ENCODE measurements around the gene MSI2.

The MSI2 gene

GRCh38 chr17:57720386-57721035 is 464.2 kb downstream of the MSI2 start:
- no peak for DNase-seq (ENCODE audit: low spot score)
- POLR2A ChIA-PET (ENCODE audit: low non-redundant PET): no interaction called here
- no peak for TF ChIP-seq CTCF (conservative IDR thresholded peaks at IDR 0.05; ENCODE audit: low read depth)
- H3K27ac ChIP-seq: no peak overlapping the region
- CTCF ChIA-PET: no interaction called here

- DNase-seq (ENCODE audit: low spot score): no peak
- no peak overlapping the region for H3K27ac ChIP-seq
- POLR2A ChIA-PET (ENCODE audit: low non-redundant PET): no interaction called here
- TF ChIP-seq CTCF (conservative IDR thresholded peaks at IDR 0.05; ENCODE audit: low read depth): no peak
- CTCF ChIA-PET: no interaction called here
Measured at GRCh38 chr17:57721967-57722703, 465.8 kb downstream of the MSI2 start.

- POLR2A ChIA-PET (ENCODE audit: low non-redundant PET): no interaction called here
Measured at GRCh38 chr17:57722704-57723043, 466.4 kb downstream of the MSI2 start.

DNA sequence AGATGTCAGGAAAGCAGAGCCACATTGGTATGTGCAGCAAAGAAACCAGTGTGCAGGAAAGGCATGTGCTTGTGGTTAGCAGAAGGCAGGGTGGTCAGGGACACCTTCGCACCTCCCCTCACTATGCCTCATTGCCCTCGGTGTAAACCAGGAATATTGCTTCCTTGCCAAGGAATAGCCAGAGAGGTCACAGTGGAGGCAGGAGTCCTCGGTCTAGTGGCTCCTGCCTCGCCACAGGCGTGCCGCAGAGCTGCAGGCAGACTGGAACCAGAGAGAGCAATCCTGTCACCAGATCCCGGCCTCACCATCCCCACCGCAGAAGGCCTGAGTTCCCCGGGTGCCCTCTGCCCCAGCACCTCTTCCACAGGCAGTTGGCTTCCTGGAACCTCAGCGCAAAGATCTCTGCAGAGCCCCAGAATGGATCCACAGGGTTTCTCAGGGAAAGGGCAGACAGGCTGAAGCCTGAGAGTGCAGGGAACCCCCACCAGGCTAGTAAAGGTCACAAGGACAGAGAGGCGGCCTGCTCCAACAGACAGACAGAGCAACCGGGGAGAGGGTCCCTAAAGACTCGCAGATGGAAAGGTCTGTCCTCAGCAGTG is 467.2 kb downstream of the MSI2 start:
- no peak for TF ChIP-seq CTCF (conservative IDR thresholded peaks at IDR 0.05; ENCODE audit: low read depth)
- ChIA-PET POLR2A (ENCODE audit: low non-redundant PET) (no interaction called here), CTCF (no interaction called here)
- no peak overlapping the region for H3K27ac ChIP-seq
- DNase-seq (ENCODE audit: low spot score): no peak

More at GRCh38 chr17:57722704-57723043, 466.4 kb downstream of the MSI2 start:
- H3K27ac ChIP-seq: no peak overlapping the region
- CTCF ChIA-PET: no interaction called here
- TF ChIP-seq CTCF (conservative IDR thresholded peaks at IDR 0.05; ENCODE audit: low read depth): no peak
- no peak for DNase-seq (ENCODE audit: low spot score)

DNA sequence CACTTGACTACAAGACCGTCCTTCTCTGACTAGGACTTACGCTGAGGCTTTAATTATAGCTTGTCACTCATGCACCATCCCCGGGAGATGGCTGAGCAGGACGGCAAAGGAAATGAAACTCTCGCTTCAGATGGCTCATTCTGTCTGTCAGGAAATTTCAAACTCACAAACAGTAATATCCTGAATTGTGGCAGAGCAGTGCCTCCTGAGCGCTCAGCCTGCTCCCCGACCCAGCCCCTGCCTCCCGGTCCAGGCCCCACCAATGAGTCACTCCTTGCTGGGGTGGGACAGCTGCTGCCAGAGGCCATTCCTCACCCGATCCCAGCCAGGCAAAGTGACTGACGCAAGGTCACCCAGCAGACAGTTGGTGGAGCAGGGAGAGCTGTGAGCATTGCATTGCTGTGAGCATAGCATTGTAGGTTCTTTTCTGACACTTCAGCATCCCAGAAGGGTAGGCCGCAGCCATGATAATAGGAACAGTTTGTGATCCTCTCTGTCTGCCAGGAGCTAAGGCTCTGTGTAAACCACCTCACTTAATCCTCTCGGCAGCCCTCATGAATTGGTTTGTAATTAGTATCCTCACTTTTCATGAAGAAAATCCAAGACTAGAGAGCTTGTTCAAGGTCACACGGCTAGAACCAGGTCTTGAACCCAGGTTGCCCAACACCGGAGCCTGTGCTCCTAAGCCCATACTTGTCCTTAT is 467.9 kb downstream of the MSI2 start:
- no peak for DNase-seq (ENCODE audit: low spot score)
- TF ChIP-seq CTCF (conservative IDR thresholded peaks at IDR 0.05; ENCODE audit: low read depth): no peak
- POLR2A ChIA-PET (ENCODE audit: low non-redundant PET): no interaction called here
- CTCF ChIA-PET: no interaction called here
- no peak overlapping the region for H3K27ac ChIP-seq

DNA sequence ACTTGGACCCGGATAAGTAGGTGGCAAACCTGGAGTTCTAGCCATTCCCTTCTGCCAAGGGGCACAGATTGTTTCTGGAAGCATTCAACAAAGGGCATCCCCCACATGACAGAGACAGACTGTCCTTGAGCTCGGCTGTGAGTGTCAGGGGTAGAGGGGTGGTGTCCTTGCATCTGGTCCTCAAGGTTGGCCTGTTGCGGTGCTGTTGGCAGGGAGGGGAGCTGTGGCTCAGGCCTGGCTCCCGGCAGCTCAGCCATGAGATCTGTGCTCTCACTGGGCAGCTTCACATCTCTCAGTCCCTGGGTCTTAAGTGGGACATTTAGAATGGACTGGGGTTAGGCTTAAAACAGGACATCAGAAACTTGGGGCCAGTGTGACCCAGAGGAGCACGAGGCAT is 468.4 kb downstream of the MSI2 start:
- CTCF ChIA-PET: no interaction called here

More for the DNA sequence above, 468.4 kb downstream of the MSI2 start:
- POLR2A ChIA-PET (ENCODE audit: low non-redundant PET): no interaction called here
- no peak overlapping the region for H3K27ac ChIP-seq
- TF ChIP-seq CTCF (conservative IDR thresholded peaks at IDR 0.05; ENCODE audit: low read depth): no peak
- DNase-seq (ENCODE audit: low spot score): no peak
